ENCODE data around the gene ALDH1A2. TPM values are rescaled to one million over a fixed set of nuclear protein-coding genes. Genes with fewer than 3 reads are reported as not detected.

Gene ALDH1A2
- total and polyA plus RNA-seq, 4 donors = 23.4 to 78.6 (median 26.2) TPM

DNA sequence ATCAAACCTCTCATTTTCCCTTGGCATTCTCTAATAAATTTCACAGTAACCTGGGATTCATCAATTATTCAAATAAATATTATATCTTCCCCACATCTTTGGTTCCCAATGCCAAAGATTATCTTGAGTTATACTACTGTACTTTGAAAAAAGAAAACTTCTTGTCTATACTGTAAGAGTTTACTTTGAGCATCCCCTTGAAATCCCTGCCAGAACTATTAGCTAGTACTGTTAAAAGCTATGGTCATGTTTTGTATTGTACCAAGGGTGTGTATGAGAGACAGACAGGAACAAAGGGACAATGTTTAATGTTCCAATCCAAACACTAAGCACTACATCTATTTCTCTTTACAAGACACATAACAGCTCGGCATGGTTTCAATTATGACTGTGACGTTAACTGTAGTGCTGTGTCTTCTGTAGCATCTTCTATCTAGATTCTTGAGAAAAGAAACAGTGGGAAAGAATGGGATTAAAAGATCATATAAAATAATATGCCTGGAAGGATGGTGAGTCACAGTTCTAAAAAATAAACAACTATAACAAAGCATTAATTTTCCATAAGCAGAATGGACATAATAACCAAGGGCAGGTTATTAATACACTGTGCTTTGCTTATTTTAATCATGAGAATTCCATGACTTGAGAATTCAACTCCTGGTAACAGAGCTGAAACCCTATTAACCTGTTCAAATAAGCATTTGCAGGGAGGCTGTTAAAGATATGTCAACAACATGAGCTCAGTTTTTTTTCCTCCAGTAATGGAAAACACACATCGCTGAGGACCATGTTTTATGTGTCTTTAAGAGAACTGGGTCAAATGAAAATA, 71.1 kb downstream of the ALDH1A2 start:
- no peaks in the 10 kb centered on the region for H3K9me3 ChIP-seq (ENCODE audit: control insufficient read depth, insufficient read depth, low read length)
- no peaks in the 10 kb centered on the region for H3K36me3 ChIP-seq (ENCODE audit: control insufficient read depth, insufficient read depth, low read length)
- WGBS (ENCODE audit: insufficient coverage) = no CpG with 5 or more reads among the region's 3 CpGs
- no peaks in the 10 kb centered on the region for H3K4me1 ChIP-seq (ENCODE audit: control insufficient read depth, insufficient read depth, low read length)
- no peak overlapping the region for H3K4me3 ChIP-seq (ENCODE audit: low read depth, low read length)
- peak in 2 of 6 donors; percentile 11 to 20 for DNase-seq (ENCODE audit: low read depth in 4 of 6, low spot score in 6 of 6)
- no peaks in the 10 kb centered on the region for H3K27me3 ChIP-seq (ENCODE audit: control insufficient read depth, insufficient read depth, low read length)
- no peak overlapping the region for H3K27ac ChIP-seq (ENCODE audit: low read depth, low read length)

DNA sequence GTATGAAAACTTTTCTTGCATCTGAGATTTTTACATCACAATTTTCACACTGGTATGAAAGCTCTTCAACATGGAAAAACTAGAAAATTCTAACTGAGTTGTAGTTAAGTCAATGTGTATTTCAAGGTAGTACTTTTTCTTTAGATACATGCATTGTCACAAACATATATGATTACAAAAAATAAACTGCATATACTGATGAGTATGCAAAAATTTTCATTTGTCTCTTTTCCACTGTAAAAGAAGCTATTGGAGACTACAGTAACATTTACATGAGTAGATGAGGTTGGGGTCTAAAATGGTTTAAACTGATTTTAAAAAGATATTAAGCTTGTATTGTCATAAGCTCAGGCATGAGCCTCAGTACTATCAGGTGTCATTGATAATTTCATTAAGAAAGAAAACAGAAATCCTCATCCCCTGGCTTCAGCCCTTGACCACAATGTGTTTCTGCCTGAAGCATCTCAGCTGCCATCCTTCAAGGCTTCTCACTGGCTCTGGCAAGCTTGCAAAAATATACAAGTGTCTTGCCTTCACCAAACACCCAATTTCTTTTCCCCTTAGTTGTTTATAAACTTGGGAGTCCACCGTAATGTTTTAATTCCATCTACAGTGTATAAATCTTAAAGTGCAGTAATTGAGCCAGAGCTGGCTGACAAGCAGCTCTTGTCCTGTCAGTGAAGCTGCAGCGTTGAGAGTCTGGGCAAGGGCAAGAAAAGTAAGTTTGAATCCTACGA, 71.9 kb downstream of the ALDH1A2 start:
- Histone ChIP-seq H3K4me1 (ENCODE audit: control insufficient read depth, insufficient read depth, low read length) (no peaks in the 10 kb centered on the region), H3K9me3 (ENCODE audit: control insufficient read depth, insufficient read depth, low read length) (no peaks in the 10 kb centered on the region), H3K36me3 (ENCODE audit: control insufficient read depth, insufficient read depth, low read length) (no peaks in the 10 kb centered on the region), H3K27ac (ENCODE audit: low read depth, low read length) (no peak overlapping the region), H3K4me3 (ENCODE audit: low read depth, low read length) (no peak overlapping the region), H3K27me3 (ENCODE audit: control insufficient read depth, insufficient read depth, low read length) (no peaks in the 10 kb centered on the region)
- DNase-seq (ENCODE audit: low read depth in 4 of 6, low spot score in 6 of 6) = no peak
- WGBS (ENCODE audit: insufficient coverage) = 60% methylated on average over 1 of the region's 3 CpGs

DNA sequence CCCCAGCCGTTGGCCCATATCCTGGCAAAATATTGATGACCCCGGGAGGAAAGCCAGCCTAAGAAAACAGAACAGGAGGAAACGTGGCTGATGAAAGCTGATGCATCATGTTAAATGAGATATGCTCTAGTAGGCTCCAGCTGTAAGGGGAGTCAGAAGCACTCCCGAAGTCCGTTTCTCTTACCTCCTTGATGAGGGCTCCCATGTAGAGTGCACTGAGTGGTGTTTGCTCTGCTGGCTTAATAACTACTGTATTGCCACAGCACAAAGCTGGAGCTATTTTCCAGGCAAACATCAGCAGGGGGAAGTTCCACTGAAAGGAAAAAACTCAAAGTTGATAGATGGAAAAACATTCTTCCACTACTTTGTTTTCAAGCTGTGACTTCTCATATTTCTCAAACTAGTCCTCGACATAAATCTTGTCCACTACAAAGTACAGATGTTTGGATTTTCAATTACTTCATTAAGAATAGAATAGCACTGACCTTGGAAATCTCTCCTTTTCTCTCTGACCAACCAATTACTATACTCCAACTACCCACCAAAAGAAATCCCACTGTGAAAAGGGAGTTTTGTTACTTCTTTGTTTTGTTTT, 72.7 kb downstream of the ALDH1A2 start:
- WGBS (ENCODE audit: insufficient coverage) = 60% methylated on average over 3 of the region's 6 CpGs
- H3K27ac ChIP-seq (ENCODE audit: low read depth, low read length) = no peak overlapping the region

GRCh38 chr15:57973534-57973933, 92.0 kb downstream of the ALDH1A2 start:
- DNase-seq (ENCODE audit: low read depth in 4 of 6, low spot score in 6 of 6) = no peak
- H3K4me1 ChIP-seq (ENCODE audit: control insufficient read depth, insufficient read depth, low read length) = no peaks in the 10 kb centered on the region
- peak overlapping the region; percentile 13 for H3K27ac ChIP-seq (ENCODE audit: low read depth, low read length)
- no CpG with 5 or more reads among the region's 3 CpGs for WGBS (ENCODE audit: insufficient coverage)
- H3K27me3 ChIP-seq (ENCODE audit: control insufficient read depth, insufficient read depth, low read length) = no peaks in the 10 kb centered on the region
- no peaks in the 10 kb centered on the region for H3K36me3 ChIP-seq (ENCODE audit: control insufficient read depth, insufficient read depth, low read length)
- H3K9me3 ChIP-seq (ENCODE audit: control insufficient read depth, insufficient read depth, low read length) = no peaks in the 10 kb centered on the region
- no peak overlapping the region for H3K4me3 ChIP-seq (ENCODE audit: low read depth, low read length)

More for the DNA sequence above, 72.7 kb downstream of the ALDH1A2 start:
- H3K9me3 ChIP-seq (ENCODE audit: control insufficient read depth, insufficient read depth, low read length) = no peaks in the 10 kb centered on the region
- DNase-seq (ENCODE audit: low read depth in 4 of 6, low spot score in 6 of 6) = peak in 1 of 6 donors; percentile 37
- H3K27me3 ChIP-seq (ENCODE audit: control insufficient read depth, insufficient read depth, low read length) = no peaks in the 10 kb centered on the region
- no peak overlapping the region for H3K4me3 ChIP-seq (ENCODE audit: low read depth, low read length)
- no peaks in the 10 kb centered on the region for H3K36me3 ChIP-seq (ENCODE audit: control insufficient read depth, insufficient read depth, low read length)
- no peaks in the 10 kb centered on the region for H3K4me1 ChIP-seq (ENCODE audit: control insufficient read depth, insufficient read depth, low read length)

DNA sequence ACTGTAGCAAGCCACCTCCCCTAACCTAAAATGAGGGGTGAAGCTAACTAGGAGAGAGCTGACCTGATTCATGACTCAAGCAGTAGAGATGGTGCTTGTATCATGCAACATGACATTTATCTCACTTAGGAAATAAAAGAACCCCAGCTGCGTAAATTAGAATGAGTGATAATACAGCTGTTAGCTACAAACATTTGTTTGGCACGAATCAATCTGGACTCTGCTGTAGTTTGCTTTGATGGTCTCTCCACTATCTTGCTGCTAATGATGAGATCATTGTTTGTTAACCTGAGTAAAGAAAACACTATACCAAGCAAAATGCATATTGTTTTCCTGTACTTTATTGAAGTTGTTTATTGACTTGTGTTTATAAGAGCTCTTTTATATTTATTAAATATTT, 92.6 kb downstream of the ALDH1A2 start:
- Histone ChIP-seq H3K9me3 (ENCODE audit: control insufficient read depth, insufficient read depth, low read length) (no peaks in the 10 kb centered on the region), H3K4me3 (ENCODE audit: low read depth, low read length) (no peak overlapping the region), H3K27me3 (ENCODE audit: control insufficient read depth, insufficient read depth, low read length) (no peaks in the 10 kb centered on the region), H3K36me3 (ENCODE audit: control insufficient read depth, insufficient read depth, low read length) (no peaks in the 10 kb centered on the region), H3K27ac (ENCODE audit: low read depth, low read length) (no peak overlapping the region), H3K4me1 (ENCODE audit: control insufficient read depth, insufficient read depth, low read length) (no peaks in the 10 kb centered on the region)
- peak in 2 of 6 donors; percentile 11 to 37 for DNase-seq (ENCODE audit: low read depth in 4 of 6, low spot score in 6 of 6)
- no CpG with 5 or more reads among the region's 2 CpGs for WGBS (ENCODE audit: insufficient coverage)

GRCh38 chr15:57969996-57970395, 95.5 kb downstream of the ALDH1A2 start:
- Histone ChIP-seq H3K27me3 (ENCODE audit: control insufficient read depth, insufficient read depth, low read length) (no peaks in the 10 kb centered on the region), H3K27ac (ENCODE audit: low read depth, low read length) (peak overlapping the region; percentile 63), H3K4me3 (ENCODE audit: low read depth, low read length) (no peak overlapping the region), H3K9me3 (ENCODE audit: control insufficient read depth, insufficient read depth, low read length) (no peaks in the 10 kb centered on the region), H3K4me1 (ENCODE audit: control insufficient read depth, insufficient read depth, low read length) (no peaks in the 10 kb centered on the region), H3K36me3 (ENCODE audit: control insufficient read depth, insufficient read depth, low read length) (no peaks in the 10 kb centered on the region)
- peak in 2 of 6 donors; percentile 43 to 54 for DNase-seq (ENCODE audit: low read depth in 4 of 6, low spot score in 6 of 6)

DNA sequence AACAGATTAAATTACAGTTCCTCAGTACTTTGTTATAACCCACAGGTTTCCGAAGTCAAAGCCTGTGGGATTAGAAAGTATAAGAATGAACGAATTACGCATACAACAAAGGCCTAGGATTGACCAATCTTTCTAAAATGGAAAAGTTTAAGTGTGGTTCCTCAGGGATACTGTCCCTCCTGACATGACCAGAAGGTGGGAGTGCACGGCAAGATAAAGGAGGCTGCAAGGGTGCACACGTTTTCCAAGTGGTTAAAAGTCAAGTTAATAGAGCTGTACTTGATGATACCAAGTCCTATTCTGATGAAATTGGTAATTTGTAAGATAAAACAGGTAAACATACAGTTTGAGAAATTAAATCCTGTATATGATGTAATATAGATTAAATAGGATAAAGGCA, 96.2 kb downstream of the ALDH1A2 start:
- Histone ChIP-seq H3K27ac (ENCODE audit: low read depth, low read length) (peak overlapping the region; percentile 63), H3K4me3 (ENCODE audit: low read depth, low read length) (no peak overlapping the region), H3K4me1 (ENCODE audit: control insufficient read depth, insufficient read depth, low read length) (no peaks in the 10 kb centered on the region), H3K27me3 (ENCODE audit: control insufficient read depth, insufficient read depth, low read length) (no peaks in the 10 kb centered on the region), H3K9me3 (ENCODE audit: control insufficient read depth, insufficient read depth, low read length) (no peaks in the 10 kb centered on the region), H3K36me3 (ENCODE audit: control insufficient read depth, insufficient read depth, low read length) (no peaks in the 10 kb centered on the region)
- WGBS (ENCODE audit: insufficient coverage) = 33% methylated on average over 1 of the region's 5 CpGs
- no peak for DNase-seq (ENCODE audit: low read depth in 4 of 6, low spot score in 6 of 6)

GRCh38 chr15:57962887-57963286, 102.6 kb downstream of the ALDH1A2 start:
- Histone ChIP-seq H3K27ac (ENCODE audit: low read depth, low read length) (no peak overlapping the region), H3K9me3 (ENCODE audit: control insufficient read depth, insufficient read depth, low read length) (no peaks in the 10 kb centered on the region), H3K36me3 (ENCODE audit: control insufficient read depth, insufficient read depth, low read length) (no peaks in the 10 kb centered on the region), H3K27me3 (ENCODE audit: control insufficient read depth, insufficient read depth, low read length) (no peaks in the 10 kb centered on the region), H3K4me1 (ENCODE audit: control insufficient read depth, insufficient read depth, low read length) (no peaks in the 10 kb centered on the region), H3K4me3 (ENCODE audit: low read depth, low read length) (no peak overlapping the region)
- 90% methylated on average over 2 of the region's 4 CpGs for WGBS (ENCODE audit: insufficient coverage)
- no peak for DNase-seq (ENCODE audit: low read depth in 4 of 6, low spot score in 6 of 6)

- no peak overlapping the region for H3K27ac ChIP-seq (ENCODE audit: low read depth, low read length)
- no peaks in the 10 kb centered on the region for H3K9me3 ChIP-seq (ENCODE audit: control insufficient read depth, insufficient read depth, low read length)
- 70% methylated on average over 2 of the region's 4 CpGs for WGBS (ENCODE audit: insufficient coverage)
- no peak for DNase-seq (ENCODE audit: low read depth in 4 of 6, low spot score in 6 of 6)
- no peaks in the 10 kb centered on the region for H3K36me3 ChIP-seq (ENCODE audit: control insufficient read depth, insufficient read depth, low read length)
- no peaks in the 10 kb centered on the region for H3K4me1 ChIP-seq (ENCODE audit: control insufficient read depth, insufficient read depth, low read length)
- H3K4me3 ChIP-seq (ENCODE audit: low read depth, low read length) = no peak overlapping the region
- no peaks in the 10 kb centered on the region for H3K27me3 ChIP-seq (ENCODE audit: control insufficient read depth, insufficient read depth, low read length)
Measured at GRCh38 chr15:57961919-57962318, 103.6 kb downstream of the ALDH1A2 start.
